DND-41 (cell line): ENCODE measurements around the gene POLR2M.

ENCODE experiments used
- ATAC-seq: fragments of 200-7000 bp; cut with Tn5 transposase; 3 replicates; pipeline ENCODE4 v1.9.1; 2021; ENCODE audit warnings: low read depth; ENCODE audit not compliant: insufficient read depth
- DNase-seq: peaks from one replicate; pipeline ENCODE4 v3.0.0-alpha.2; 2020
- H2AFZ ChIP-seq: 2 replicates; pipeline ENCODE4 v1.6.0; 2012; ENCODE audit warnings: low read depth, low read length
- H3K27ac ChIP-seq: 2 replicates; pipeline ENCODE4 v1.5.1; 2012; ENCODE audit warnings: low read length, inconsistent platforms
- H3K27me3 ChIP-seq: fragments of 200-600 bp; sonication (generic); 2 replicates; pipeline ENCODE4 v1.6.0; 2012; ENCODE audit warnings: low read length, mild to moderate bottlenecking, inconsistent platforms; ENCODE audit not compliant: insufficient read depth, poor library complexity
- H3K36me3 ChIP-seq: 2 replicates; pipeline ENCODE4 v1.5.1; 2012; ENCODE audit warnings: low read length, inconsistent platforms; ENCODE audit not compliant: insufficient read depth
- H3K4me1 ChIP-seq: 2 replicates; pipeline ENCODE4 v1.5.1; 2012; ENCODE audit warnings: mild to moderate bottlenecking, low read length; ENCODE audit not compliant: insufficient read depth
- H3K4me2 ChIP-seq: 2 replicates; pipeline ENCODE4 v1.6.0; 2012; ENCODE audit warnings: mild to moderate bottlenecking, moderate library complexity, low read length, inconsistent platforms; ENCODE audit not compliant: insufficient read depth
- H3K4me3 ChIP-seq, 2 experiments: fragments of 200-600 bp in 1 of 2; shearing (Covaris generic) in 1 of 2; 2 replicates each; pipeline ENCODE4 v1.5.1; 2012 to 2016; ENCODE audit warnings: inconsistent platforms in 2 of 2, low read length in 2 of 2, mild to moderate bottlenecking in 2 of 2, low read depth in 1 of 2, moderate library complexity in 1 of 2
- H3K79me2 ChIP-seq: 2 replicates; pipeline ENCODE4 v1.6.0; 2012; ENCODE audit warnings: low read length, inconsistent platforms; ENCODE audit not compliant: insufficient read depth
- H3K9ac ChIP-seq: 2 replicates; pipeline ENCODE4 v1.6.0; 2012; ENCODE audit warnings: low read depth, mild to moderate bottlenecking, inconsistent platforms, low read length, moderate library complexity
- H3K9me3 ChIP-seq: 2 replicates; pipeline ENCODE4 v1.5.1; 2012; ENCODE audit warnings: low read length, moderate library complexity, mild to moderate bottlenecking, inconsistent platforms; ENCODE audit not compliant: insufficient read depth, severe bottlenecking
- H4K20me1 ChIP-seq: 2 replicates; pipeline ENCODE4 v1.6.0; 2012; ENCODE audit warnings: low read length; ENCODE audit not compliant: insufficient read depth
- CTCF ChIP-seq: IDR thresholded peaks from 2 replicates; pipeline ENCODE4 v1.5.1; 2012; ENCODE audit warnings: borderline replicate concordance, low read length, moderate library complexity, mild to moderate bottlenecking; ENCODE audit not compliant: poor library complexity, severe bottlenecking; ENCODE audit errors: extremely low read depth
- EZH2 ChIP-seq: IDR thresholded peaks from 3 replicates; pipeline ENCODE4 v1.6.1; 2012; ENCODE audit warnings: borderline replicate concordance, low read depth, mild to moderate bottlenecking, moderate library complexity, low read length, inconsistent platforms; ENCODE audit not compliant: severe bottlenecking

The POLR2M gene

DNA sequence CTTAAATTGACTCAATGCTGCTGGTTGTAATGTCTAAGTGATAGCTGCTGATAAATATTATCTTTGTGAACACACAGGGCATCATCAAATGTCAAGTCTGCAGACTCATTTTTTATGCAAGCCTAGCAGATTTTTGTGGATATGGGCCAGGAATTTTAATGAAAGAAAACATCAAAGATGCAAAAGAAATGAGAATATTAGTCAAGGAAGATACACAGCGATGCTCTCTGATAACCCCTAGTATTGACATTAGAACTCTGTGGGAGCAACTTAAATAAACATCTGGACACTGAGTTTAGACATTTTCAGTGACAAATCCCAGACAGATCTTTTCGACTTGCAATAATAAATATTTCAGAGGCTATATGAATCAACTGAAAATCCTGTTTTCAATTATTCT, 28.3 kb downstream of the POLR2M start:
- Histone ChIP-seq H4K20me1 (no peaks in the 10 kb centered on the region), H2AFZ (no peak overlapping the region), H3K9me3 (no peaks in the 10 kb centered on the region), H3K27ac (no peak overlapping the region), H3K4me3 (no peak overlapping the region), H3K9ac (no peak overlapping the region), H3K4me1 (no peaks in the 10 kb centered on the region), H3K4me2 (no peak overlapping the region), H3K79me2 (no peaks in the 10 kb centered on the region), H3K27me3 (no peaks in the 10 kb centered on the region), H3K36me3 (no peaks in the 10 kb centered on the region)
- DNase-seq (no peak), ATAC-seq (no peak)
- TF ChIP-seq CTCF (no peak), EZH2 (no peak)

DNA sequence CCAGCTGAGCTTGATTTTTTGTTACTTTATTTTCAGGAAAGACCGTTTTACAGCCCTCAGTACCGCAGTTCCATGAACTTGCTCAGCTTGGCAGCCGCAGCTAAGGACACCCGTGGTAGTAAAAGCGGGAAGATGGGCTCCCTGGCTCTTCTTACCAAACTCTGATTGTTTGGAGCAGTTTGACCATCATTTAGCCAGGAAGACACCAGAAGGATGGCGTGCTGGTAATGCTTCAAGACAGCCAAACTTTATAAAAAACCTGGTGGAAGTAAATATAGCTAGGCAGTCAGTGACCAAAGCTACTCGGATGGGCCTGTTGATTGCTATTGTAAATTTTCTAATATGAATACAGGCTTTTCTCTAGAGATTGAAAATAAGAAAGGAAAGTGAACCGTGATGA, 28.9 kb downstream of the POLR2M start:
- no peaks in the 10 kb centered on the region for H3K27me3 ChIP-seq
- no peaks in the 10 kb centered on the region for H3K9me3 ChIP-seq
- H3K4me3 ChIP-seq, result no peak overlapping the region
- no peak overlapping the region for H2AFZ ChIP-seq
- no peaks in the 10 kb centered on the region for H3K79me2 ChIP-seq
- no peaks in the 10 kb centered on the region for H3K4me1 ChIP-seq
- H3K4me2 ChIP-seq, result no peak overlapping the region
- H3K27ac ChIP-seq, result no peak overlapping the region
- no peak overlapping the region for H3K9ac ChIP-seq
- TF ChIP-seq CTCF (no peak), EZH2 (no peak)
- DNase-seq, result no peak
- H3K36me3 ChIP-seq, result no peaks in the 10 kb centered on the region
- no peak for ATAC-seq
- H4K20me1 ChIP-seq, result no peaks in the 10 kb centered on the region

GRCh38 chr15:57735891-57736290, 29.4 kb downstream of the POLR2M start:
- no peaks in the 10 kb centered on the region for H4K20me1 ChIP-seq
- TF ChIP-seq EZH2, result no peak
- TF ChIP-seq CTCF, result no peak
- H3K4me3 ChIP-seq, result no peak overlapping the region
- H3K27ac ChIP-seq, result no peak overlapping the region
- H3K4me1 ChIP-seq, result no peaks in the 10 kb centered on the region
- no peak for DNase-seq
- no peak overlapping the region for H3K9ac ChIP-seq
- ATAC-seq, result no peak
- no peaks in the 10 kb centered on the region for H3K79me2 ChIP-seq
- H3K27me3 ChIP-seq, result no peaks in the 10 kb centered on the region
- no peak overlapping the region for H3K4me2 ChIP-seq
- no peak overlapping the region for H2AFZ ChIP-seq
- no peaks in the 10 kb centered on the region for H3K36me3 ChIP-seq
- H3K9me3 ChIP-seq, result no peaks in the 10 kb centered on the region

DNA sequence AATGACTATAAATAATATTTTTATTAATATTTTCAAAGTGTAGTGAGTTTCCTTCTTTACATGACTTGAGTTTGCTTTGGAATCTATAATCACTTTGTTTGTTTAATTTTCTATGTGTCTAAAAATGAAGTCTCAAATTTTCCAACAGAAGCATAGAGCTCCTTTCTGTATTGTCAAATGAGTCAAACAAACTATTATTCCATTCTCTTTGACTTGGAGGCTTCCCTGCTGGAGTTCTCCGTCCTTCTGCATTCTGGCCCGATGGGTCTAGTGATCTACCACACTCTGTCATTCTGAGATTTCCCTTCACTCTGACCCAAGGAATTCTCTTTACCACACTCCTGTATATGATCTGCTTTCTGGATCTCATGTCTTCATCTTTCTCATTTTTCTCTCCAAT, 30.1 kb downstream of the POLR2M start:
- no peak for ATAC-seq
- H3K9me3 ChIP-seq, result no peaks in the 10 kb centered on the region

More for the DNA sequence above, 30.1 kb downstream of the POLR2M start:
- Histone ChIP-seq H3K36me3 (no peaks in the 10 kb centered on the region), H3K4me1 (no peaks in the 10 kb centered on the region), H3K4me3 (no peak overlapping the region), H3K4me2 (no peak overlapping the region), H3K27ac (no peak overlapping the region), H2AFZ (no peak overlapping the region), H3K9ac (no peak overlapping the region), H4K20me1 (no peaks in the 10 kb centered on the region), H3K79me2 (no peaks in the 10 kb centered on the region), H3K27me3 (no peaks in the 10 kb centered on the region)
- TF ChIP-seq EZH2 (no peak), CTCF (no peak)
- DNase-seq, result no peak
